Loucy (cell line): ENCODE results near the gene HMSD.

Experiments
- EZH2phosphoT487 ChIP-seq: fragments of 200-600 bp; IDR thresholded peaks from 2 replicates; pipeline ENCODE4 v1.6.1; 2018; ENCODE audit warnings: antibody characterized with exemption, mild to moderate bottlenecking, moderate library complexity, borderline replicate concordance
- TF ChIP-seq, protein P1 (sequence below): fragments of 200-600 bp; sonication (generic); conservative IDR thresholded peaks from 2 replicates; pipeline ENCODE4 v1.5.1; 2014; ENCODE audit warnings: mild to moderate bottlenecking, antibody characterized with exemption, low read length

DNA sequence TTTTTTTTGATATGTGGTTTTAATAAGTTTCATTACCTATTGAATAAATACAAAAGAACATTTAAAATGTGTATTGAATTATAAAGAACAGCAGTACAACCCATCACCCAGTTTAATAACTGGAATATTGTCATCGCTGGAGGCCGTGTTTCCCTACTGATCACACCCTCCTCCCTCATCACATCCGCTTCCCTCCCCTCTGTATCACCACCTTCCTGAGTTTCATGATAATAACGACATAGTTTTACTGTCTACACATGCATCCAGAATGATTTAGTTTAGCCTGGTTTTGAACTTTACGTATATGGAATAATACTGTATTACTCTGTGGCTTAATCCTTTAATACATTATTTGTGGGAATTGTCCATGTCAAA, 22.9 kb downstream of the HMSD start:
- TF ChIP-seq, protein P1, sequence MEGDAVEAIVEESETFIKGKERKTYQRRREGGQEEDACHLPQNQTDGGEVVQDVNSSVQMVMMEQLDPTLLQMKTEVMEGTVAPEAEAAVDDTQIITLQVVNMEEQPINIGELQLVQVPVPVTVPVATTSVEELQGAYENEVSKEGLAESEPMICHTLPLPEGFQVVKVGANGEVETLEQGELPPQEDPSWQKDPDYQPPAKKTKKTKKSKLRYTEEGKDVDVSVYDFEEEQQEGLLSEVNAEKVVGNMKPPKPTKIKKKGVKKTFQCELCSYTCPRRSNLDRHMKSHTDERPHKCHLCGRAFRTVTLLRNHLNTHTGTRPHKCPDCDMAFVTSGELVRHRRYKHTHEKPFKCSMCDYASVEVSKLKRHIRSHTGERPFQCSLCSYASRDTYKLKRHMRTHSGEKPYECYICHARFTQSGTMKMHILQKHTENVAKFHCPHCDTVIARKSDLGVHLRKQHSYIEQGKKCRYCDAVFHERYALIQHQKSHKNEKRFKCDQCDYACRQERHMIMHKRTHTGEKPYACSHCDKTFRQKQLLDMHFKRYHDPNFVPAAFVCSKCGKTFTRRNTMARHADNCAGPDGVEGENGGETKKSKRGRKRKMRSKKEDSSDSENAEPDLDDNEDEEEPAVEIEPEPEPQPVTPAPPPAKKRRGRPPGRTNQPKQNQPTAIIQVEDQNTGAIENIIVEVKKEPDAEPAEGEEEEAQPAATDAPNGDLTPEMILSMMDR: no peak
- TF ChIP-seq EZH2phosphoT487: no peak
